AG09319 (cell line): Measurements from ENCODE around the gene SIL1.
"Not testable (repeated sequence)": the region's sequence is repeated elsewhere in the genome, so short reads cannot be mapped to it uniquely, and the experiment has no call there.

ENCODE experiments used
- DNase-seq: peaks from one replicate; pipeline ENCODE4 v3.0.0-alpha.2; 2010; ENCODE audit warnings: low read depth; ENCODE audit errors: extremely low read depth
- TF ChIP-seq, protein P1 (sequence below): IDR thresholded peaks from 2 replicates; pipeline ENCODE4 v1.5.1; 2011; ENCODE audit warnings: low read depth, mild to moderate bottlenecking, inconsistent platforms, low read length, moderate library complexity

SIL1 gene

GRCh38 chr5:139167952-139168720, 30.0 kb downstream of the SIL1 start:
- no peak for DNase-seq
- TF ChIP-seq, protein P1, sequence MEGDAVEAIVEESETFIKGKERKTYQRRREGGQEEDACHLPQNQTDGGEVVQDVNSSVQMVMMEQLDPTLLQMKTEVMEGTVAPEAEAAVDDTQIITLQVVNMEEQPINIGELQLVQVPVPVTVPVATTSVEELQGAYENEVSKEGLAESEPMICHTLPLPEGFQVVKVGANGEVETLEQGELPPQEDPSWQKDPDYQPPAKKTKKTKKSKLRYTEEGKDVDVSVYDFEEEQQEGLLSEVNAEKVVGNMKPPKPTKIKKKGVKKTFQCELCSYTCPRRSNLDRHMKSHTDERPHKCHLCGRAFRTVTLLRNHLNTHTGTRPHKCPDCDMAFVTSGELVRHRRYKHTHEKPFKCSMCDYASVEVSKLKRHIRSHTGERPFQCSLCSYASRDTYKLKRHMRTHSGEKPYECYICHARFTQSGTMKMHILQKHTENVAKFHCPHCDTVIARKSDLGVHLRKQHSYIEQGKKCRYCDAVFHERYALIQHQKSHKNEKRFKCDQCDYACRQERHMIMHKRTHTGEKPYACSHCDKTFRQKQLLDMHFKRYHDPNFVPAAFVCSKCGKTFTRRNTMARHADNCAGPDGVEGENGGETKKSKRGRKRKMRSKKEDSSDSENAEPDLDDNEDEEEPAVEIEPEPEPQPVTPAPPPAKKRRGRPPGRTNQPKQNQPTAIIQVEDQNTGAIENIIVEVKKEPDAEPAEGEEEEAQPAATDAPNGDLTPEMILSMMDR: no peak

DNA sequence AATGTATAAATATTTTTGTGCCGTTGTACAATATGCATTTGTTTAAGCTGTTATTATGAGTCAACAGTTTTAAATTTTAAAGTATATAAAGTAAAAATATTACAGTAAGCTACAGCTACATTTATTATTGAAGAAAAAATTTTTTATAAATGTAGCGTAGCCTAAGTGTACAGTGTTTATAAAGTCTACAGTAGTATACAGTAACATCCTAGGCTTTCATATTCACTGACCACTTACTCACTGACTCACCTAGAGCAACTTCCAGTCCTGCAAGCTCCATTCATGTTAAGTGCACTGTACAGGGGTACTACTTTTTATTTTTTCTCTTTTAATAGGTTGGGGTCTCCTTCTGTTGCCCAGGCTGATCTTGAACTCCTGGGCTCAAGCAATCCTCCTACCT, 30.6 kb downstream of the SIL1 start:
- TF ChIP-seq, protein P1: no peak
- no peak for DNase-seq

DNA sequence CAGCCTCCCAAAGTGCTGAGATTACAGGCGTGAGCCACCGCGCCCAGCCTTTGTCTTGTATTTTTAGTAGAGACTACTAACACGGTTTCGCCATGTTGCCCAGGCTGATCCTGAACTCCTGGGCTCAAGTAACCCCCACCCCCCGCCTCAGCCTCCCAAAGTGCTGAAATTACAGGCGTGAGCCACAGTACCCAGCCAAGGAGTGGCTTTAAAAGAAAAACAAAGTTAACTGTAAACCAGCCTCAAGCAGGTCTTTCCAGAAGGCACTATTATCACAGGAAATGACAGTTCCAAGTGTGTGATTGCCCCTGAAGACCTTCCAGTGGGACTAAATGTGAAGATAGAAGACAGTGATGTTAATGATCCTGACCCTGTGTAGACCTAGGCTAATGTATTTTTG, 31.1 kb downstream of the SIL1 start:
- TF ChIP-seq, protein P1: no peak
- DNase-seq: no peak

DNA sequence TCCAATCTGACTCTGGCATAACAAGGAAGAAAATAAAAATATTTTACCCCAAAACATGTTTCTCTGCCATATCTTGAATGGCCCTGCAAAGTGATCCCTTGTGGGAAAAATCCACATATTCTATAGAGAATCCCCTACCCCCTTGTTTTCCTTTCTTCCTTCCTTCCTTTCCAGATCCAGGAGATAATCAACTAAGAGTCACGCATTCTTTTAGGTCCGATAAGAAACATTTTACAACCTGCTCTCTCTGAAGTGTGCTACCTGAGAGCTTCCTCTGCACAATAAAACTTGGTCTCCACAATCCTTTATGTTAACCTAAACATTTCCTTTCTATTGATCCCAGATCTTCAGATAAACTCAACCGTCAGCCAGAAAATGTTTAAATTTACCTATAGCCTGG, 33.3 kb downstream of the SIL1 start:
- not testable (repeated sequence) for DNase-seq

DNA sequence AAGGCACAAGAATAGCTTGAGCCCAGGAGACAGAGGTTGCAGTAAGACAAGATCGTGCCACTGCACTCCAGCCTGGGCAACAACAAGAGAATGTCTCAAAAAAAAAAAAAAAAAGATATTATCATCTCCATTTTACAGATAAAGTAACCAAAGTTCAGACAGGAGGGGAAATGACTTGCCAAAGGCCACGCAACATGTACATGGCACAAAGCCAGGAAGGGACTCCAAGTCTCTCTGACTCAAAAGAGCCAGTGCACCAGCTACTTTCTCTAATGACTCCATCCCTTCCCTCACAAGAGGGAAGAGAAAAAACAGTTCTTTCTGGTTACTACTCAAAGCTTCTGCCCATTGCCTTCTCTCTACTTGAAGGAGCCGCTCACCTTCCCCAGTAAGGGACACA, 34.1 kb downstream of the SIL1 start:
- TF ChIP-seq, protein P1: no peak
- DNase-seq: no peak

DNA sequence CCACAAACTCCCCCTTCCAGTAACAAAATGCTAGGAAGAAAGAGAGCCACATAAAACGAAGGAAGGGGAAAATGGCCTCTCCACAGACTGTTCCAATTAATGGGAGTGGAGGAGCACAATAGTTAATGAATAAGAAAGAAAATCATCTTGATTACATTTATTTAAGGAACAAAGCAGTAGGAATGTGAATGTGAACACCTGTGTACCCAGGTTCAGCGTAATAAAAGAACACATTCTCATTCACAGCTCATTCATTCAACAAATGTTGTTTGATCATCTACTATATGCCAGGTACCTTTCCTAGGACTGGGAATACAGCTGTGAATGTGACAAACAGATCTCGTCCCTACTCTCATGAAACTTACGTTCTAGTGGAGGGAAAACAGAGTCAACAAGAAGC, 35.7 kb downstream of the SIL1 start:
- DNase-seq: no peak

GRCh38 chr5:139158791-139159190, 39.4 kb downstream of the SIL1 start:
- TF ChIP-seq, protein P1: no peak
- no peak for DNase-seq

More for the DNA sequence above, 35.7 kb downstream of the SIL1 start:
- TF ChIP-seq, protein P1: no peak

GRCh38 chr5:139157556-139157955, 40.6 kb downstream of the SIL1 start:
- TF ChIP-seq, protein P1: no peak
- no peak for DNase-seq
